ENCODE results near the gene SORCS2.

Gene SORCS2

DNA sequence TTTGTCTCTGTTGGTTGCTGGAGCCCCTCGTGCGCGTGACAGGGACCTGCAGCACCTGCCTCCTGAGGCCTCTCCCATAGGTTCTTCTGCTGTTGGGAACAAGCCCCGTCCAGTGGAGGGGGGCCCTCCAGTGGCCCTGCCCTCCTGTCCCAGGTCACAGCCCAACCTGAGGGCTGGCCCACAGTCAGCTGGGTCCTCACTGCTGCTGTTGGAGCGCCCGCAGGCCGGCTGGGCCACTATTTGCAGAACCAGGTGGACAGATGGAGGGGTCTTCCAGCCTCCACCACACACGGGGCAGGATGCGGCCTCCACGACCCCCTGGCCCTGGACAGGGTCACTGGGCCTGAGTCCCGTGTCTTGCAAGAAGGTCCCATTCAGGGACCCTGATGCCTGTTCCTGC lies 293.8 kb downstream of the SORCS2 start:
- TF ChIP-seq FOXP2 (optimal IDR thresholded peaks at IDR 0.05; ENCODE audit: borderline replicate concordance, extremely low read depth, extremely low read length, insufficient read depth): no peak
- no peak for TF ChIP-seq SIN3A (IDR thresholded peaks at IDR 0.05; ENCODE audit: borderline replicate concordance, insufficient read depth, low read length)
- TF ChIP-seq POLR2AphosphoS5 (IDR thresholded peaks at IDR 0.05; ENCODE audit: low read depth, low read length): no peak
- TF ChIP-seq, protein P1, sequence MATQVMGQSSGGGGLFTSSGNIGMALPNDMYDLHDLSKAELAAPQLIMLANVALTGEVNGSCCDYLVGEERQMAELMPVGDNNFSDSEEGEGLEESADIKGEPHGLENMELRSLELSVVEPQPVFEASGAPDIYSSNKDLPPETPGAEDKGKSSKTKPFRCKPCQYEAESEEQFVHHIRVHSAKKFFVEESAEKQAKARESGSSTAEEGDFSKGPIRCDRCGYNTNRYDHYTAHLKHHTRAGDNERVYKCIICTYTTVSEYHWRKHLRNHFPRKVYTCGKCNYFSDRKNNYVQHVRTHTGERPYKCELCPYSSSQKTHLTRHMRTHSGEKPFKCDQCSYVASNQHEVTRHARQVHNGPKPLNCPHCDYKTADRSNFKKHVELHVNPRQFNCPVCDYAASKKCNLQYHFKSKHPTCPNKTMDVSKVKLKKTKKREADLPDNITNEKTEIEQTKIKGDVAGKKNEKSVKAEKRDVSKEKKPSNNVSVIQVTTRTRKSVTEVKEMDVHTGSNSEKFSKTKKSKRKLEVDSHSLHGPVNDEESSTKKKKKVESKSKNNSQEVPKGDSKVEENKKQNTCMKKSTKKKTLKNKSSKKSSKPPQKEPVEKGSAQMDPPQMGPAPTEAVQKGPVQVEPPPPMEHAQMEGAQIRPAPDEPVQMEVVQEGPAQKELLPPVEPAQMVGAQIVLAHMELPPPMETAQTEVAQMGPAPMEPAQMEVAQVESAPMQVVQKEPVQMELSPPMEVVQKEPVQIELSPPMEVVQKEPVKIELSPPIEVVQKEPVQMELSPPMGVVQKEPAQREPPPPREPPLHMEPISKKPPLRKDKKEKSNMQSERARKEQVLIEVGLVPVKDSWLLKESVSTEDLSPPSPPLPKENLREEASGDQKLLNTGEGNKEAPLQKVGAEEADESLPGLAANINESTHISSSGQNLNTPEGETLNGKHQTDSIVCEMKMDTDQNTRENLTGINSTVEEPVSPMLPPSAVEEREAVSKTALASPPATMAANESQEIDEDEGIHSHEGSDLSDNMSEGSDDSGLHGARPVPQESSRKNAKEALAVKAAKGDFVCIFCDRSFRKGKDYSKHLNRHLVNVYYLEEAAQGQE (IDR thresholded peaks at IDR 0.05; ENCODE audit: insufficient read depth in 1 of 2, low read depth in 2 of 2, low read length in 2 of 2): no peak
- no peak for TF ChIP-seq TAF1 (IDR thresholded peaks at IDR 0.05; ENCODE audit: borderline replicate concordance, insufficient read depth, low read length)

DNA sequence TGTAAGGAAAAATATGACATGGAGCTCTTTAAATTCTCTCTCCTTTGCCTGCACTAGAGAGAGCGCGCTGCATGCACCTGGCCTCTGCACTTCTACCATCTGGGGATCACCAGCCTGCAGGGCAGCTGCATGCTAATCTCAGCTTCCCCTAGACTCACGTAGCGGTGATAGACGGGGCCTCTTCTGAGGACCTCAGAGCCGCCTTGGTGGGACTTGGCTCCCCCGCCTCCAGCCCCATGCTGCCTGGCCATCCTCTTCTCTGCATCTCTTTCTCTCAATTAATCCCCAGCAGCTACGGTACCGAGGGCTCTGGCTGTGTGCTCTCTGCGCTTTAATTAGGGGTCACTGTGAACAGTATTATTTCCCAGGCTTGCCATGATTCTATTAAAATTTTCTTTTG lies 295.2 kb downstream of the SORCS2 start:
- TF ChIP-seq TAF1 (IDR thresholded peaks at IDR 0.05; ENCODE audit: borderline replicate concordance, insufficient read depth, low read length) (no peak), SIN3A (IDR thresholded peaks at IDR 0.05; ENCODE audit: borderline replicate concordance, insufficient read depth, low read length) (no peak), POLR2AphosphoS5 (IDR thresholded peaks at IDR 0.05; ENCODE audit: low read depth, low read length) (no peak), FOXP2 (optimal IDR thresholded peaks at IDR 0.05; ENCODE audit: borderline replicate concordance, extremely low read depth, extremely low read length, insufficient read depth) (no peak)
- TF ChIP-seq, protein P1 (IDR thresholded peaks at IDR 0.05; ENCODE audit: insufficient read depth in 1 of 2, low read depth in 2 of 2, low read length in 2 of 2): no peak

DNA sequence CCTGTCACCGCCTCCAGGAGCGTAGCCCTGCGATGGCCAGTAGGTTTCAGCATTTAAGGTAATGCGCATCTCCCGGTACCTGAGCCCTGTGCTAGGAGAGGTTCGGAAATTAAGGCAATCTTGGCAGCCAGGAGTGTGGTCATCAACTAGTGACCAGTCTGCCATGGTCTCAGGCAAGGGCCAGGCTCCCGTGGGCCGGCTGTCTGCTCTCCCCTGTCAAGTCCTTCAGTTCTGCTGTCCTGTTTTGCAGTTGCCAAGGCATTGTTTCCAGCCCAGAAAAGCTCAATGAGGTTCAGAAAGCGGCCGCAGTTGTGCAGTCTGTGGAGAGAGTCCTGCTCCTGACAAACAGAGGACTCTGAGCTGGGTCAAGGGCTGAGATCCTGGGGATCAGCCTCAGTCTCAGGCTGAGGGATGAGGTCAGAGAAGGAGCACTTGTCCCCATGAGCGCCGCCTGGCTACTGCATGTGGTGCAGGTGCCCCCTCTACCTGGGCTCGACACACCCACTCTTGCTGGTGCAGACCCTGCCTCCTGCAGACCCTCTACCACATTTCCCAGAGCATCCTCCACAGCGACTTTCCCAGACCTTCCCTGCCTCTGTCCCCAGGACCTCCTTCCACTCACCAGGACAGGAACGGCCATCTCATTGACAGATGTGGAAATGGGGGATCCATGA lies 295.8 kb downstream of the SORCS2 start:
- TF ChIP-seq SIN3A (IDR thresholded peaks at IDR 0.05; ENCODE audit: borderline replicate concordance, insufficient read depth, low read length): no peak
- TF ChIP-seq, protein P1 (IDR thresholded peaks at IDR 0.05; ENCODE audit: insufficient read depth in 1 of 2, low read depth in 2 of 2, low read length in 2 of 2): no peak
- no peak for TF ChIP-seq FOXP2 (optimal IDR thresholded peaks at IDR 0.05; ENCODE audit: borderline replicate concordance, extremely low read depth, extremely low read length, insufficient read depth)
- TF ChIP-seq TAF1 (IDR thresholded peaks at IDR 0.05; ENCODE audit: borderline replicate concordance, insufficient read depth, low read length): no peak
- no peak for TF ChIP-seq POLR2AphosphoS5 (IDR thresholded peaks at IDR 0.05; ENCODE audit: low read depth, low read length)

DNA sequence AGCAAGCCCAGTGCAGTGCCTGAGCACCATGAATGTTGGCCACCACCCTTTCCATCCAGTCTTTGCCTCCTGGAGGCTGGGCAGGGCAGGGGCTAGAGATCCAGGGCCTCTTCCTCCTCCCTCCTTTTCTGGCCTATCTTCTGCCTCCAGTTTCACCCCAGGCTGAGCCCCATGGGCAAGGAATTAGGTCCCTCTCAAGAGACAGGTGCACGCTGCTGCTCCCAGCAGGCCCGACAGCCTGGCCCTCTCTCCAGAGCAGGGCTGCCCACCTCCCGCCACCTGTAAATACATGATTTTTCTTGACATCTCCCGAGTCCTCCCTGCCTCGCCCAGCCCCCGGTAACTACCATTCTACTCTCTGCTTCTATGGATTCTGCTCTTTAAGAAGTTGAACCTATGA lies 299.6 kb downstream of the SORCS2 start:
- no peak for TF ChIP-seq POLR2AphosphoS5 (IDR thresholded peaks at IDR 0.05; ENCODE audit: low read depth, low read length)
- TF ChIP-seq FOXP2 (optimal IDR thresholded peaks at IDR 0.05; ENCODE audit: borderline replicate concordance, extremely low read depth, extremely low read length, insufficient read depth): no peak
- TF ChIP-seq SIN3A (IDR thresholded peaks at IDR 0.05; ENCODE audit: borderline replicate concordance, insufficient read depth, low read length): no peak
- TF ChIP-seq TAF1 (IDR thresholded peaks at IDR 0.05; ENCODE audit: borderline replicate concordance, insufficient read depth, low read length): no peak
- TF ChIP-seq, protein P1 (IDR thresholded peaks at IDR 0.05; ENCODE audit: insufficient read depth in 1 of 2, low read depth in 2 of 2, low read length in 2 of 2): no peak

All from PFSK-1 (cell line).